Testis (tissue), 2 donors: Measurements from ENCODE around the gene CEP72.

ENCODE experiments used
- CTCF ChIP-seq, 3 experiments: fragments of 450-650 bp in 2 of 3; fragments of 200-600 bp in 1 of 3; sonication (generic) in 1 of 3; IDR thresholded peaks; one replicate each; pipeline ENCODE4 v1.5.1; 2016 to 2019; ENCODE audit warnings: antibody characterized with exemption in 3 of 3, mild to moderate bottlenecking in 2 of 3, moderate library complexity in 1 of 3
- POLR2A ChIP-seq: fragments of 450-650 bp; IDR thresholded peaks from one replicate; pipeline ENCODE4 v1.6.1; 2017; ENCODE audit warnings: antibody characterized with exemption, mild to moderate bottlenecking, moderate library complexity

- TF ChIP-seq POLR2A = no peak
- TF ChIP-seq CTCF (IDR thresholded peaks at IDR 0.05) = no peak
These were observed 23.3 kb downstream of the CEP72 start for GRCh38 chr5:635306-636055.
